ENCODE results near the gene CRTC3. TPM values are rescaled to one million over a fixed set of nuclear protein-coding genes. Genes with fewer than 3 reads are reported as not detected.

CRTC3 gene
- total and polyA plus RNA-seq, 2 of the 4 experiments (the other 2 are of a cell fraction): 4.7 to 14.8 TPM

GRCh38 chr15:90644526-90644925 lies 114.8 kb downstream of the CRTC3 start:
- peaks cover 34% of the 10 kb centered on the region for H3K36me3 ChIP-seq (ENCODE audit: control insufficient read depth, insufficient read depth, low read length)
- H2AFZ ChIP-seq (replicated peaks; ENCODE audit: low read length, poor library complexity): no peak overlapping the region
- no peak overlapping the region for H3K9ac ChIP-seq (ENCODE audit: low read depth, low read length)
- H3K56ac ChIP-seq (ENCODE audit: extremely low read depth, insufficient read depth, low read length): no peak overlapping the region
- no peak overlapping the region for H4K8ac ChIP-seq (ENCODE audit: low read depth in 2 of 2, low read length in 2 of 2)
- no peak overlapping the region for H4K5ac ChIP-seq (ENCODE audit: low read depth, low read length)
- no peak overlapping the region for H3K18ac ChIP-seq (ENCODE audit: low read depth, low read length)
- H3K27me3 ChIP-seq (ENCODE audit: control insufficient read depth, insufficient read depth, low read length): no peaks in the 10 kb centered on the region
- H3K4me3 ChIP-seq (ENCODE audit: insufficient read depth, low read depth, low read length): no peak overlapping the region
- no peaks in the 10 kb centered on the region for H3K9me3 ChIP-seq (ENCODE audit: control insufficient read depth, insufficient read depth, low read length)
- no peaks in the 10 kb centered on the region for H3K9me1 ChIP-seq (ENCODE audit: insufficient read depth, low read length)
- no peak overlapping the region for H2BK120ac ChIP-seq (ENCODE audit: low read depth, low read length)
- no peak overlapping the region for H3K4me2 ChIP-seq (ENCODE audit: low read depth, low read length)
- H4K91ac ChIP-seq (ENCODE audit: insufficient read depth, low read depth, low read length): no peak overlapping the region
- BruUV-seq (replicated peaks): TSS peak; percentile 50
- no peak overlapping the region for H2BK20ac ChIP-seq (ENCODE audit: low read depth, low read length)
- H4K20me1 ChIP-seq (ENCODE audit: insufficient read depth, low read length): no peaks in the 10 kb centered on the region
- H2BK5ac ChIP-seq (ENCODE audit: low read depth, low read length, poor library complexity, severe bottlenecking): no peak overlapping the region
- dilution Hi-C loops (cut with HindIII; ENCODE audit: low sequenced_read_pairs, unreplicated experiment) (no loop called here), intact Hi-C loops (cut with micrococcal nuclease) (no loop called here), in situ Hi-C loops (cut with MboI; ENCODE audit: low sequenced_read_pairs) (loop anchor here (5.0 to 10.0 kb wide), 2 partner anchors 50 to 243 kb away; no protein-coding TSS in a partner anchor)
- no peak overlapping the region for H2BK15ac ChIP-seq (ENCODE audit: low read depth, low read length)
- ATAC-seq (ENCODE audit: low read depth) (no peak), DNase-seq (no peak)
- H2AK5ac ChIP-seq (ENCODE audit: low read depth, low read length): no peak overlapping the region
- ChIA-PET POLR2A (ENCODE audit: unreplicated experiment) (no interaction called here), CTCF (no interaction called here)
- no peak overlapping the region for H3K23ac ChIP-seq (ENCODE audit: low read depth, low read length)
- no peak overlapping the region for H3K27ac ChIP-seq (ENCODE audit: insufficient read depth, low read length)
- no peak overlapping the region for H3K4ac ChIP-seq (ENCODE audit: low read depth, low read length)
- 0 out of 2 replicates have a peak, but pooled peaks cover 3% of the 10 kb centered on the region for H3K4me1 ChIP-seq (ENCODE audit: control insufficient read depth, insufficient read depth, low read length)
- no peak overlapping the region for H3K14ac ChIP-seq (replicated peaks; ENCODE audit: low read depth, low read length)
- no peaks in the 10 kb centered on the region for H3K79me1 ChIP-seq (ENCODE audit: low read depth in 1 of 2, low read length in 2 of 2)
- no peak overlapping the region for H2AK9ac ChIP-seq (replicated peaks; ENCODE audit: low read depth, low read length, poor library complexity)
- TF ChIP-seq, protein P1, sequence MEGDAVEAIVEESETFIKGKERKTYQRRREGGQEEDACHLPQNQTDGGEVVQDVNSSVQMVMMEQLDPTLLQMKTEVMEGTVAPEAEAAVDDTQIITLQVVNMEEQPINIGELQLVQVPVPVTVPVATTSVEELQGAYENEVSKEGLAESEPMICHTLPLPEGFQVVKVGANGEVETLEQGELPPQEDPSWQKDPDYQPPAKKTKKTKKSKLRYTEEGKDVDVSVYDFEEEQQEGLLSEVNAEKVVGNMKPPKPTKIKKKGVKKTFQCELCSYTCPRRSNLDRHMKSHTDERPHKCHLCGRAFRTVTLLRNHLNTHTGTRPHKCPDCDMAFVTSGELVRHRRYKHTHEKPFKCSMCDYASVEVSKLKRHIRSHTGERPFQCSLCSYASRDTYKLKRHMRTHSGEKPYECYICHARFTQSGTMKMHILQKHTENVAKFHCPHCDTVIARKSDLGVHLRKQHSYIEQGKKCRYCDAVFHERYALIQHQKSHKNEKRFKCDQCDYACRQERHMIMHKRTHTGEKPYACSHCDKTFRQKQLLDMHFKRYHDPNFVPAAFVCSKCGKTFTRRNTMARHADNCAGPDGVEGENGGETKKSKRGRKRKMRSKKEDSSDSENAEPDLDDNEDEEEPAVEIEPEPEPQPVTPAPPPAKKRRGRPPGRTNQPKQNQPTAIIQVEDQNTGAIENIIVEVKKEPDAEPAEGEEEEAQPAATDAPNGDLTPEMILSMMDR (conservative IDR thresholded peaks at IDR 0.05; ENCODE audit: low read depth, low read length): no peak
- no peak for TF ChIP-seq CEBPB (IDR thresholded peaks at IDR 0.05; ENCODE audit: low read depth, low read length)
- TF ChIP-seq, protein P2, sequence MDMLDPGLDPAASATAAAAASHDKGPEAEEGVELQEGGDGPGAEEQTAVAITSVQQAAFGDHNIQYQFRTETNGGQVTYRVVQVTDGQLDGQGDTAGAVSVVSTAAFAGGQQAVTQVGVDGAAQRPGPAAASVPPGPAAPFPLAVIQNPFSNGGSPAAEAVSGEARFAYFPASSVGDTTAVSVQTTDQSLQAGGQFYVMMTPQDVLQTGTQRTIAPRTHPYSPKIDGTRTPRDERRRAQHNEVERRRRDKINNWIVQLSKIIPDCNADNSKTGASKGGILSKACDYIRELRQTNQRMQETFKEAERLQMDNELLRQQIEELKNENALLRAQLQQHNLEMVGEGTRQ (IDR thresholded peaks at IDR 0.05; ENCODE audit: low read depth, low read length): no peak
- no peak for TF ChIP-seq SMC3 (IDR thresholded peaks at IDR 0.05; ENCODE audit: low read depth, low read length)
- no peak for TF ChIP-seq RCOR1 (IDR thresholded peaks at IDR 0.05; ENCODE audit: insufficient replicate concordance, low read length)
- no peak for TF ChIP-seq FOS (IDR thresholded peaks at IDR 0.05; ENCODE audit: low read depth, low read length)
- TF ChIP-seq CHD1 (IDR thresholded peaks at IDR 0.05; ENCODE audit: low read depth, low read length): no peak
- TF ChIP-seq RAD21 (IDR thresholded peaks at IDR 0.05; ENCODE audit: low read length): no peak
- no peak for TF ChIP-seq POLR2A (IDR thresholded peaks at IDR 0.05; ENCODE audit: low read depth, low read length)
- no peak for TF ChIP-seq MAFK (IDR thresholded peaks at IDR 0.05; ENCODE audit: low read depth, low read length)
- TF ChIP-seq BHLHE40 (IDR thresholded peaks at IDR 0.05; ENCODE audit: low read depth, low read length): no peak
- no peak for TF ChIP-seq ELK1 (IDR thresholded peaks at IDR 0.05; ENCODE audit: borderline replicate concordance, low read depth, low read length)
- no peak for TF ChIP-seq NFE2L2 (IDR thresholded peaks at IDR 0.05; ENCODE audit: low read depth, low read length)
- no peak for TF ChIP-seq MXI1 (IDR thresholded peaks at IDR 0.05; ENCODE audit: borderline replicate concordance, low read depth, low read length)
- TF ChIP-seq MAZ (IDR thresholded peaks at IDR 0.05; ENCODE audit: borderline replicate concordance, low read depth, low read length): no peak
- no peak for TF ChIP-seq RFX5 (IDR thresholded peaks at IDR 0.05; ENCODE audit: low read depth, low read length)
- 100% methylated on average over 2 of the region's 8 CpGs; no CpG with 5 or more reads in 1 of the 2 experiments for WGBS, 2 experiments (ENCODE audit: extremely low coverage in 2 of 2, insufficient read length in 1 of 2)
